ENCODE results near the gene LRP1B.

The LRP1B gene

GRCh38 chr2:141515931-141516330 lies 614.9 kb downstream of the LRP1B start:
- no peaks in the 10 kb centered on the region for H3K36me3 ChIP-seq (ENCODE audit: control insufficient read depth, insufficient read depth, low read length)
- H3K27me3 ChIP-seq (replicated peaks; ENCODE audit: control insufficient read depth, insufficient read depth, low read length, poor library complexity, severe bottlenecking), result no peaks in the 10 kb centered on the region
- no peak overlapping the region for H3K27ac ChIP-seq (ENCODE audit: insufficient read depth, low read length, poor library complexity, severe bottlenecking)
- H3K4me1 ChIP-seq (ENCODE audit: control insufficient read depth, insufficient read depth, low read length, poor library complexity, severe bottlenecking), result no peaks in the 10 kb centered on the region
- H3K9me3 ChIP-seq (ENCODE audit: control insufficient read depth, low read length), result no peaks in the 10 kb centered on the region
- H3K4me3 ChIP-seq (ENCODE audit: insufficient read depth, low read depth, low read length, poor library complexity, severe bottlenecking), result no peak overlapping the region
- no peak for DNase-seq

GRCh38 chr2:141513853-141514252 lies 617.0 kb downstream of the LRP1B start:
- no peak overlapping the region for H3K4me3 ChIP-seq (ENCODE audit: insufficient read depth, low read depth, low read length, poor library complexity, severe bottlenecking)
- H3K27me3 ChIP-seq (replicated peaks; ENCODE audit: control insufficient read depth, insufficient read depth, low read length, poor library complexity, severe bottlenecking), result no peaks in the 10 kb centered on the region
- H3K4me1 ChIP-seq (ENCODE audit: control insufficient read depth, insufficient read depth, low read length, poor library complexity, severe bottlenecking), result no peaks in the 10 kb centered on the region
- DNase-seq, result no peak
- no peak overlapping the region for H3K27ac ChIP-seq (ENCODE audit: insufficient read depth, low read length, poor library complexity, severe bottlenecking)
- no peaks in the 10 kb centered on the region for H3K9me3 ChIP-seq (ENCODE audit: control insufficient read depth, low read length)
- no peaks in the 10 kb centered on the region for H3K36me3 ChIP-seq (ENCODE audit: control insufficient read depth, insufficient read depth, low read length)

- Histone ChIP-seq H3K27me3 (replicated peaks; ENCODE audit: control insufficient read depth, insufficient read depth, low read length, poor library complexity, severe bottlenecking) (no peaks in the 10 kb centered on the region), H3K9me3 (ENCODE audit: control insufficient read depth, low read length) (no peaks in the 10 kb centered on the region), H3K27ac (ENCODE audit: insufficient read depth, low read length, poor library complexity, severe bottlenecking) (no peak overlapping the region), H3K36me3 (ENCODE audit: control insufficient read depth, insufficient read depth, low read length) (no peaks in the 10 kb centered on the region), H3K4me1 (ENCODE audit: control insufficient read depth, insufficient read depth, low read length, poor library complexity, severe bottlenecking) (no peaks in the 10 kb centered on the region), H3K4me3 (ENCODE audit: insufficient read depth, low read depth, low read length, poor library complexity, severe bottlenecking) (no peak overlapping the region)
- no peak for DNase-seq
Measured at GRCh38 chr2:141508806-141509595, 621.8 kb downstream of the LRP1B start.

GRCh38 chr2:141508086-141508752 lies 622.6 kb downstream of the LRP1B start:
- no peak for DNase-seq
- no peak overlapping the region for H3K27ac ChIP-seq (ENCODE audit: insufficient read depth, low read length, poor library complexity, severe bottlenecking)
- H3K4me3 ChIP-seq (ENCODE audit: insufficient read depth, low read depth, low read length, poor library complexity, severe bottlenecking), result no peak overlapping the region
- no peaks in the 10 kb centered on the region for H3K27me3 ChIP-seq (replicated peaks; ENCODE audit: control insufficient read depth, insufficient read depth, low read length, poor library complexity, severe bottlenecking)
- H3K4me1 ChIP-seq (ENCODE audit: control insufficient read depth, insufficient read depth, low read length, poor library complexity, severe bottlenecking), result no peaks in the 10 kb centered on the region
- H3K36me3 ChIP-seq (ENCODE audit: control insufficient read depth, insufficient read depth, low read length), result no peaks in the 10 kb centered on the region
- H3K9me3 ChIP-seq (ENCODE audit: control insufficient read depth, low read length), result no peaks in the 10 kb centered on the region

- H3K9me3 ChIP-seq (ENCODE audit: control insufficient read depth, low read length), result no peaks in the 10 kb centered on the region
- no peak overlapping the region for H3K4me3 ChIP-seq (ENCODE audit: insufficient read depth, low read depth, low read length, poor library complexity, severe bottlenecking)
- no peaks in the 10 kb centered on the region for H3K4me1 ChIP-seq (ENCODE audit: control insufficient read depth, insufficient read depth, low read length, poor library complexity, severe bottlenecking)
- no peaks in the 10 kb centered on the region for H3K27me3 ChIP-seq (replicated peaks; ENCODE audit: control insufficient read depth, insufficient read depth, low read length, poor library complexity, severe bottlenecking)
- DNase-seq, result no peak
- H3K27ac ChIP-seq (ENCODE audit: insufficient read depth, low read length, poor library complexity, severe bottlenecking), result no peak overlapping the region
- H3K36me3 ChIP-seq (ENCODE audit: control insufficient read depth, insufficient read depth, low read length), result no peaks in the 10 kb centered on the region
Measured at GRCh38 chr2:141506135-141506534, 624.7 kb downstream of the LRP1B start.

- Histone ChIP-seq H3K27ac (ENCODE audit: insufficient read depth, low read length, poor library complexity, severe bottlenecking) (no peak overlapping the region), H3K4me3 (ENCODE audit: insufficient read depth, low read depth, low read length, poor library complexity, severe bottlenecking) (no peak overlapping the region), H3K27me3 (replicated peaks; ENCODE audit: control insufficient read depth, insufficient read depth, low read length, poor library complexity, severe bottlenecking) (no peaks in the 10 kb centered on the region), H3K9me3 (ENCODE audit: control insufficient read depth, low read length) (no peaks in the 10 kb centered on the region), H3K4me1 (ENCODE audit: control insufficient read depth, insufficient read depth, low read length, poor library complexity, severe bottlenecking) (no peaks in the 10 kb centered on the region), H3K36me3 (ENCODE audit: control insufficient read depth, insufficient read depth, low read length) (no peaks in the 10 kb centered on the region)
- no peak for DNase-seq
Measured at GRCh38 chr2:141501752-141502151, 629.1 kb downstream of the LRP1B start.

GRCh38 chr2:141499123-141499522 lies 631.7 kb downstream of the LRP1B start:
- no peaks in the 10 kb centered on the region for H3K9me3 ChIP-seq (ENCODE audit: control insufficient read depth, low read length)
- DNase-seq, result no peak
- H3K4me1 ChIP-seq (ENCODE audit: control insufficient read depth, insufficient read depth, low read length, poor library complexity, severe bottlenecking), result no peaks in the 10 kb centered on the region
- H3K27me3 ChIP-seq (replicated peaks; ENCODE audit: control insufficient read depth, insufficient read depth, low read length, poor library complexity, severe bottlenecking), result no peaks in the 10 kb centered on the region
- no peaks in the 10 kb centered on the region for H3K36me3 ChIP-seq (ENCODE audit: control insufficient read depth, insufficient read depth, low read length)
- no peak overlapping the region for H3K4me3 ChIP-seq (ENCODE audit: insufficient read depth, low read depth, low read length, poor library complexity, severe bottlenecking)
- no peak overlapping the region for H3K27ac ChIP-seq (ENCODE audit: insufficient read depth, low read length, poor library complexity, severe bottlenecking)

GRCh38 chr2:141498561-141498960 lies 632.3 kb downstream of the LRP1B start:
- no peak overlapping the region for H3K4me3 ChIP-seq (ENCODE audit: insufficient read depth, low read depth, low read length, poor library complexity, severe bottlenecking)
- H3K36me3 ChIP-seq (ENCODE audit: control insufficient read depth, insufficient read depth, low read length), result no peaks in the 10 kb centered on the region
- no peaks in the 10 kb centered on the region for H3K9me3 ChIP-seq (ENCODE audit: control insufficient read depth, low read length)
- DNase-seq, result no peak
- no peaks in the 10 kb centered on the region for H3K4me1 ChIP-seq (ENCODE audit: control insufficient read depth, insufficient read depth, low read length, poor library complexity, severe bottlenecking)
- no peaks in the 10 kb centered on the region for H3K27me3 ChIP-seq (replicated peaks; ENCODE audit: control insufficient read depth, insufficient read depth, low read length, poor library complexity, severe bottlenecking)
- H3K27ac ChIP-seq (ENCODE audit: insufficient read depth, low read length, poor library complexity, severe bottlenecking), result no peak overlapping the region

- Histone ChIP-seq H3K9me3 (ENCODE audit: control insufficient read depth, low read length) (no peaks in the 10 kb centered on the region), H3K36me3 (ENCODE audit: control insufficient read depth, insufficient read depth, low read length) (no peaks in the 10 kb centered on the region), H3K4me1 (ENCODE audit: control insufficient read depth, insufficient read depth, low read length, poor library complexity, severe bottlenecking) (no peaks in the 10 kb centered on the region), H3K4me3 (ENCODE audit: insufficient read depth, low read depth, low read length, poor library complexity, severe bottlenecking) (no peak overlapping the region), H3K27me3 (replicated peaks; ENCODE audit: control insufficient read depth, insufficient read depth, low read length, poor library complexity, severe bottlenecking) (no peaks in the 10 kb centered on the region), H3K27ac (ENCODE audit: insufficient read depth, low read length, poor library complexity, severe bottlenecking) (no peak overlapping the region)
- DNase-seq, result no peak
Measured at GRCh38 chr2:141497272-141497671, 633.5 kb downstream of the LRP1B start.

GRCh38 chr2:141496810-141497209 lies 634.0 kb downstream of the LRP1B start:
- Histone ChIP-seq H3K4me1 (ENCODE audit: control insufficient read depth, insufficient read depth, low read length, poor library complexity, severe bottlenecking) (no peaks in the 10 kb centered on the region), H3K4me3 (ENCODE audit: insufficient read depth, low read depth, low read length, poor library complexity, severe bottlenecking) (no peak overlapping the region), H3K36me3 (ENCODE audit: control insufficient read depth, insufficient read depth, low read length) (no peaks in the 10 kb centered on the region), H3K27me3 (replicated peaks; ENCODE audit: control insufficient read depth, insufficient read depth, low read length, poor library complexity, severe bottlenecking) (no peaks in the 10 kb centered on the region), H3K27ac (ENCODE audit: insufficient read depth, low read length, poor library complexity, severe bottlenecking) (no peak overlapping the region), H3K9me3 (ENCODE audit: control insufficient read depth, low read length) (no peaks in the 10 kb centered on the region)
- no peak for DNase-seq

Data from effector memory CD4-positive, alpha-beta T cell (primary cell).